GM21526 (cell line): ENCODE data around the gene ICAM5.
"Not testable (repeated sequence)": the region's sequence is repeated elsewhere in the genome, so short reads cannot be mapped to it uniquely, and the experiment has no call there.

Experiments used
- ATAC-seq: cut with Tn5 transposase; IDR thresholded peaks from one replicate; pipeline ENCODE4 v1.9.1; 2021; ENCODE audit warnings: moderate library complexity; ENCODE audit not compliant: unreplicated experiment, low FRiP score

ICAM5 gene

GRCh38 chr19:10336725-10337124 lies 47.0 kb downstream of the ICAM5 start:
- ATAC-seq, result not testable (repeated sequence)

DNA sequence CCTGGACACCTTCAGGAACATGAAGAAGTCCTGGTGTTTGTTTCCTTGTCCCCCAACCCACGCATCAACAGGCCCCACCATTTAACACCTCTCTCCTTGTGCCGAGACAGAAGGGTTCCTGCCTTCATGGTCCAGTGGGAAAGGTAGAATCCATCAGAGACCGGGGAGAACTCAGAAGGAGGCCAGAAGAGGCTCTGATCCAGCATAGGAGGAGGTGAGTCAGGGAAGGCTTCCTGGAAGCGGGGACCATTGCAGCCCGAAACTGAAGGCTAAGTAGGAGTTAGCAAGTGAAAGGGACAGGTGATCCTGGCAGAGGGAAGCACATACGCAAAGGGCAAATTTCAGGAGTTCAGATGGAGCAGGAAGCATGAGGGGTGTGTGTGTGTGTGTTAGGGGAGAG lies 49.2 kb downstream of the ICAM5 start:
- no peak for ATAC-seq

- no peak for ATAC-seq
These were observed 49.7 kb downstream of the ICAM5 start, which contains the start of gene ICAM3 for GRCh38 chr19:10339380-10339960. TSS of gene ICAM3 (minus strand) at chr19:10339624. CDS start at chr19:10339614, 10 bp downstream.

- no peak for ATAC-seq
These were observed 50.2 kb downstream of the ICAM5 start for GRCh38 chr19:10339977-10340376.

DNA sequence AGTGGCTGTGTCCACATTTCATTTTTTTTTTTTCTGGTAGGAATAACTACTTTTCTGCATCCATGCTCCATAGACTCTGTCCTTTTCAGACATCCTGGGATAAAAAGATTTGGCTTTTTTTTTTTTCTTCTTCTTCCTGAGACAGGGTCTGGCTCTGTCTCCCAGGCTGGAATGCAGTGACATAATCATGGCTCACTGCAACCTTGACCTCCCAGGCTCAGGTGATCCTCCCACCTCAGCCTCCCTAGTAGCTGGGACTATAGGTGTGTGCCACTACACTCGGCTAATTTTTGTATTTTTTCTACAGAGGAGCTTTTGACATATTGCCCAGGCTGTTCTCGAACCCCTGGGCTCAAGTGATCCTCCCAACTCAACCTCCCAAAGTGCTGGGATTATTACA lies 53.7 kb downstream of the ICAM5 start:
- ATAC-seq, result no peak

- ATAC-seq, result no peak
These were observed 55.0 kb downstream of the ICAM5 start for GRCh38 chr19:10344780-10345179.
